GM19351 (cell line): ENCODE data around the gene SLC25A5.
A peak's percentile ranks its signal among the peaks of the same experiment; 100 is the strongest.
"Not testable (repeated sequence)": the region's sequence is repeated elsewhere in the genome, so short reads cannot be mapped to it uniquely, and the experiment has no call there.

Experiments
- ATAC-seq: cut with Tn5 transposase; IDR thresholded peaks from one replicate; pipeline ENCODE4 v1.9.1; 2021; ENCODE audit warnings: mild to moderate bottlenecking, moderate library complexity; ENCODE audit not compliant: unreplicated experiment

Gene SLC25A5

GRCh38 chrX:119467842-119468550 is at the start of gene SLC25A5:
SLC25A5 (plus strand) TSS chrX:119468444; CDS start chrX:119468516, 72 bp downstream.
- ATAC-seq = peak; percentile 84

GRCh38 chrX:119419146-119419545 is 49.1 kb upstream of the SLC25A5 start:
- no peak for ATAC-seq

GRCh38 chrX:119419898-119420297 is 48.3 kb upstream of the SLC25A5 start:
- no peak for ATAC-seq

- ATAC-seq = no peak
Observed at GRCh38 chrX:119421016-119421705, 47.1 kb upstream of the SLC25A5 start.

- ATAC-seq = no peak
Observed at GRCh38 chrX:119423631-119424030, 44.6 kb upstream of the SLC25A5 start.

- ATAC-seq = no peak
Observed at GRCh38 chrX:119424999-119425398, 43.2 kb upstream of the SLC25A5 start.

- peak; percentile 83 for ATAC-seq
Observed at GRCh38 chrX:119427024-119427794, 41.0 kb upstream of the SLC25A5 start.

GRCh38 chrX:119427795-119428185 is 40.5 kb upstream of the SLC25A5 start:
- ATAC-seq = no peak

GRCh38 chrX:119429471-119429870 is 38.8 kb upstream of the SLC25A5 start:
- ATAC-seq = no peak

GRCh38 chrX:119441295-119441694 is 26.9 kb upstream of the SLC25A5 start:
- ATAC-seq = not testable (repeated sequence)

- ATAC-seq = no peak
Observed at GRCh38 chrX:119442286-119442685, 26.0 kb upstream of the SLC25A5 start.

- ATAC-seq = no peak
Observed at GRCh38 chrX:119453202-119453601, 15.0 kb upstream of the SLC25A5 start.

GRCh38 chrX:119455264-119455663 is 13.0 kb upstream of the SLC25A5 start:
- no peak for ATAC-seq

GRCh38 chrX:119459181-119459580 is 9.1 kb upstream of the SLC25A5 start:
- no peak for ATAC-seq

- no peak for ATAC-seq
Observed at GRCh38 chrX:119465555-119465954, 2.7 kb upstream of the SLC25A5 start.

GRCh38 chrX:119466970-119467369 is 1.3 kb upstream of the SLC25A5 start:
- no peak for ATAC-seq

- no peak for ATAC-seq
Observed at GRCh38 chrX:119467433-119467832, 811 bp upstream of the SLC25A5 start.

- ATAC-seq = peak; percentile 68
Observed at GRCh38 chrX:119468551-119469312, 488 bp downstream of the SLC25A5 start.

- ATAC-seq = no peak
Observed at GRCh38 chrX:119469313-119469635, 1.0 kb downstream of the SLC25A5 start.

- no peak for ATAC-seq
Observed at GRCh38 chrX:119474615-119475388, 6.6 kb downstream of the SLC25A5 start.
